ENCODE measurements around the gene TSPAN9.

Gene TSPAN9

GRCh38 chr12:3246253-3246652 is 169.1 kb downstream of the TSPAN9 start:
- Histone ChIP-seq H3K36me3 (peaks cover 66% of the 10 kb centered on the region), H3K27me3 (ENCODE audit: insufficient read depth, low read depth, severe bottlenecking) (no peaks in the 10 kb centered on the region), H3K9me3 (ENCODE audit: severe bottlenecking) (peaks cover 5% of the 10 kb centered on the region), H3K4me3 (ENCODE audit: low read depth, low read length) (peak overlapping the region; percentile 11; the same call in 1 of the 2 replicates), H3K27ac (peak overlapping the region; percentile 95)
- DNase-seq: no peak
- no peak for TF ChIP-seq CTCF (IDR thresholded peaks at IDR 0.05; ENCODE audit: low read depth, low read length)

- H3K4me3 ChIP-seq (ENCODE audit: low read depth, low read length): peak overlapping the region; percentile 32; the same call in 1 of the 2 replicates
- no peak for TF ChIP-seq CTCF (IDR thresholded peaks at IDR 0.05; ENCODE audit: low read depth, low read length)
- H3K27ac ChIP-seq: peak overlapping the region; percentile 95
- peaks cover 63% of the 10 kb centered on the region for H3K36me3 ChIP-seq
- DNase-seq: peak; percentile 69
- peaks cover 5% of the 10 kb centered on the region for H3K9me3 ChIP-seq (ENCODE audit: severe bottlenecking)
- no peaks in the 10 kb centered on the region for H3K27me3 ChIP-seq (ENCODE audit: insufficient read depth, low read depth, severe bottlenecking)
These were observed 169.9 kb downstream of the TSPAN9 start for GRCh38 chr12:3247077-3247476.

- no peak for TF ChIP-seq CTCF (IDR thresholded peaks at IDR 0.05; ENCODE audit: low read depth, low read length)
- Histone ChIP-seq H3K27ac (peak overlapping the region; percentile 95), H3K4me3 (ENCODE audit: low read depth, low read length) (peak overlapping the region; percentile 32), H3K36me3 (peaks cover 63% of the 10 kb centered on the region), H3K9me3 (ENCODE audit: severe bottlenecking) (peaks cover 5% of the 10 kb centered on the region), H3K27me3 (ENCODE audit: insufficient read depth, low read depth, severe bottlenecking) (no peaks in the 10 kb centered on the region)
- DNase-seq: peak; percentile 92
These were observed 170.5 kb downstream of the TSPAN9 start for GRCh38 chr12:3247629-3248161.

- no peaks in the 10 kb centered on the region for H3K27me3 ChIP-seq (ENCODE audit: insufficient read depth, low read depth, severe bottlenecking)
- no peak for TF ChIP-seq CTCF (IDR thresholded peaks at IDR 0.05; ENCODE audit: low read depth, low read length)
- H3K9me3 ChIP-seq (ENCODE audit: severe bottlenecking): peaks cover 5% of the 10 kb centered on the region
- no peak for DNase-seq
- peaks cover 72% of the 10 kb centered on the region for H3K36me3 ChIP-seq
- peak overlapping the region; percentile 82 for H3K27ac ChIP-seq
- H3K4me3 ChIP-seq (ENCODE audit: low read depth, low read length): no peak overlapping the region
These were observed 172.1 kb downstream of the TSPAN9 start for GRCh38 chr12:3249081-3249800.

- Histone ChIP-seq H3K9me3 (ENCODE audit: severe bottlenecking) (peaks cover 5% of the 10 kb centered on the region), H3K36me3 (peaks cover 75% of the 10 kb centered on the region), H3K4me3 (ENCODE audit: low read depth, low read length) (no peak overlapping the region), H3K27me3 (ENCODE audit: insufficient read depth, low read depth, severe bottlenecking) (no peaks in the 10 kb centered on the region), H3K27ac (peak overlapping the region; percentile 82)
- TF ChIP-seq CTCF (IDR thresholded peaks at IDR 0.05; ENCODE audit: low read depth, low read length): no peak
- DNase-seq: no peak
These were observed 172.9 kb downstream of the TSPAN9 start for GRCh38 chr12:3250034-3250433.

Measured in WERI-Rb-1 (cell line).